Measurements from ENCODE around the gene DPP4. TPM values are rescaled to one million over a fixed set of nuclear protein-coding genes. Genes with fewer than 3 reads are reported as not detected.

DPP4 gene
- total RNA-seq, 1 donor = 130 TPM

GRCh38 chr2:162086904-162087303 is 12.9 kb upstream of the DPP4 start:
- DNase-seq (ENCODE audit: low read depth) = no peak
- H3K4me3 ChIP-seq (ENCODE audit: low read depth, low read length) = no peak overlapping the region
- no peak for TF ChIP-seq CTCF (IDR thresholded peaks at IDR 0.05; ENCODE audit: insufficient read depth, low read depth, low read length)

GRCh38 chr2:162085090-162085891 is 11.3 kb upstream of the DPP4 start:
- H3K4me3 ChIP-seq (ENCODE audit: low read depth, low read length) = no peak overlapping the region
- peak; percentile 98 for DNase-seq (ENCODE audit: low read depth)
- no peak for TF ChIP-seq CTCF (IDR thresholded peaks at IDR 0.05; ENCODE audit: insufficient read depth, low read depth, low read length)

- no peak overlapping the region for H3K4me3 ChIP-seq (ENCODE audit: low read depth, low read length)
- TF ChIP-seq CTCF (IDR thresholded peaks at IDR 0.05; ENCODE audit: insufficient read depth, low read depth, low read length) = no peak
- DNase-seq (ENCODE audit: low read depth) = peak; percentile 89
Observed at GRCh38 chr2:162084536-162084935, 10.5 kb upstream of the DPP4 start.

- no peak for DNase-seq (ENCODE audit: low read depth)
- H3K4me3 ChIP-seq (ENCODE audit: low read depth, low read length) = no peak overlapping the region
- TF ChIP-seq CTCF (IDR thresholded peaks at IDR 0.05; ENCODE audit: insufficient read depth, low read depth, low read length) = no peak
Observed at GRCh38 chr2:162082681-162083080, 8.7 kb upstream of the DPP4 start.

- peak; percentile 60 for DNase-seq (ENCODE audit: low read depth)
- TF ChIP-seq CTCF (IDR thresholded peaks at IDR 0.05; ENCODE audit: insufficient read depth, low read depth, low read length) = no peak
- no peak overlapping the region for H3K4me3 ChIP-seq (ENCODE audit: low read depth, low read length)
Observed at GRCh38 chr2:162082036-162082435, 8.0 kb upstream of the DPP4 start.

- no peak overlapping the region for H3K4me3 ChIP-seq (ENCODE audit: low read depth, low read length)
- DNase-seq (ENCODE audit: low read depth) = no peak
- no peak for TF ChIP-seq CTCF (IDR thresholded peaks at IDR 0.05; ENCODE audit: insufficient read depth, low read depth, low read length)
Observed at GRCh38 chr2:162079514-162079913, 5.5 kb upstream of the DPP4 start.

Measured in fibroblast of villous mesenchyme (primary cell).